Heart right ventricle (tissue), 16 donors: ENCODE data around the gene ADAMTSL4. TPM values are rescaled to one million over a fixed set of nuclear protein-coding genes. Genes with fewer than 3 reads are reported as not detected.
A peak's percentile ranks its signal among the peaks of the same experiment; 100 is the strongest.

Experiments used
- ATAC-seq, 8 donors: fragments of 200-7000 bp; cut with Tn5 transposase; one replicate each; pipeline ENCODE4 v1.9.1; 2020; ENCODE audit warnings: mild to moderate bottlenecking in 8 of 8, moderate library complexity in 8 of 8, moderate number of reproducible peaks in 1 of 8
- DNase-seq, 2 donors: peaks; one replicate each; pipeline ENCODE4 v3.0.0-alpha.2; 2020
- H3K27ac ChIP-seq, 10 donors: fragments of 200-600 bp; sonication (generic) in 2 of 10; one replicate each; pipeline versions ENCODE4 v1.5.0 to v1.8.0; 2020 to 2022; ENCODE audit warnings: mild to moderate bottlenecking in 3 of 10
- H3K27me3 ChIP-seq, 7 donors: fragments of 200-600 bp; one replicate each; pipeline ENCODE4 v1.8.0; 2021 to 2022; ENCODE audit warnings: mild to moderate bottlenecking in 2 of 7
- H3K36me3 ChIP-seq, 9 donors: fragments of 200-600 bp; sonication (generic) in 1 of 9; one replicate each; pipeline versions ENCODE4 v1.5.0 to v1.8.0; 2020 to 2022; ENCODE audit warnings: mild to moderate bottlenecking in 2 of 9
- H3K4me1 ChIP-seq, 9 donors: fragments of 200-600 bp; sonication (generic) in 1 of 9; one replicate each; pipeline versions ENCODE4 v1.5.0 to v1.8.0; 2020 to 2022; ENCODE audit warnings: mild to moderate bottlenecking in 4 of 9
- H3K4me3 ChIP-seq, 10 donors: fragments of 200-600 bp; sonication (generic) in 2 of 10; one replicate each; pipeline versions ENCODE4 v1.5.0 to v1.8.0; 2020 to 2022; ENCODE audit warnings: mild to moderate bottlenecking in 7 of 10, moderate library complexity in 2 of 10
- H3K9me3 ChIP-seq, 11 donors: fragments of 200-600 bp in 10 of 11; sonication (generic) in 2 of 11; one replicate each; pipeline versions ENCODE4 v1.5.0 to v1.8.0; 2013 to 2022; ENCODE audit warnings: mild to moderate bottlenecking in 2 of 11, control low read depth in 1 of 11, moderate library complexity in 1 of 11
- CTCF ChIP-seq, 9 donors: fragments of 200-600 bp; sonication (generic) in 2 of 9; IDR thresholded peaks; one replicate each; pipeline versions ENCODE4 v1.5.0 to v1.8.0; 2021 to 2022; ENCODE audit warnings: antibody characterized with exemption in 9 of 9, mild to moderate bottlenecking in 5 of 9, moderate library complexity in 1 of 9
- WGBS, 2 donors: extraction: QIAGEN DNeasy Blood & Tissue Kit; methylation state at CpG; one replicate each; pipeline ENCODE4 v1.1.7; 2013; ENCODE audit warnings: inconsistent platforms in 1 of 2; 5-methylcytosine and 5-hydroxymethylcytosine counted together
- intact Hi-C, 10 donors: fragments of 100-400 bp; cut with DNase I; formaldehyde crosslinking; loops; one replicate each; pipeline versions ENCODE4 v1.11.1 to v1.14.2; 2022
- polyA plus RNA-seq, 2 donors: library from polyadenylated mRNA; stranded (reverse); fragments of 200-250 nt; gene quantifications; one replicate each; pipeline ENCODE4 v1.2.3, GENCODE V29; 2013
- total RNA-seq, 10 donors: library from RNA; stranded (reverse); fragmentation: NEBNext Ultra II Directional in 3 of 10; extraction: Animal tissue kit (Norgen Biotek cat#: 25700) in 3 of 10; gene quantifications; one replicate each; pipeline versions ENCODE4 v1.2.1 to v1.2.4, GENCODE V29; 2021 to 2023
- donor health status: Arrhythmogenic right ventricular cardiomyopathy.
- donor health status: ischemic (EF 13 %, LVEDD 7.1; RV severe dilation, severe dysfunction).
- donor health status: healthy with polysubstance abuse.
- donor health status: DM: no; HTN: yes; CAD: no.
- donor health status: DM: no; HTN: no; CAD: no.
- donor health status: ischemic (EF 25% LVEDD 6.9; RV normal size, moderate dysfunction).
- donor health status: ischemic (EF 25% LVEDD 5.7; RV mildly dilated, moderate dysfunction).
- donor health status: healthy.
- donor health status: DM: yes; HTN: yes; CAD: no.
- donor health status: Ischemic cardiomyopathy.
- donor health status: ischemic (EF 35%, LVEDD 5.7; RV mildly dilated, moderate dysfunction).
- donor health status: nonischemic (EF 11% LVEDD 7.7; RV severe dilation, severe dysfunction).
- donor health status: DM: yes; HTN: yes; CAD: no.
- donor health status: PGD.
- donor health status: ischemic (EF 29% LVEDD 5.4; RV normal size, mild dysfunction).
- donor health status: nonischemic (EF 23%, LVEDD 6.1; RV moderate dilation, normal function).

ADAMTSL4 gene
- total and polyA plus RNA-seq, 12 donors = 22.2 to 86.5 (median 44.6) TPM

- Histone ChIP-seq H3K36me3 (no peaks in the 10 kb centered on the region), H3K27ac (peak overlapping the region in 6 of 10 donors; percentile 28 to 89 (median 61)), H3K9me3 (no peaks in the 10 kb centered on the region), H3K27me3 (no peaks in the 10 kb centered on the region), H3K4me3 (no peak overlapping the region), H3K4me1 (peaks cover 2 to 60% (median 23%) of the 10 kb centered on the region in 9 donors)
- no peak for TF ChIP-seq CTCF (IDR thresholded peaks at IDR 0.05)
- WGBS, 2 donors = 90 to 92% methylated on average over 6 of the region's 6 CpGs
- ATAC-seq (peak in 1 of 8 donors; percentile 15), DNase-seq (no peak)
- intact Hi-C loops = loop anchor here in 6 of 10 donors (5.0 to 10.0 kb wide), 4 partner anchors 57 to 72 kb away; no protein-coding TSS in a partner anchor
Measured at GRCh38 chr1:150534002-150534401, 15.2 kb upstream of the ADAMTSL4 start.

- no peaks in the 10 kb centered on the region for H3K9me3 ChIP-seq
- peaks cover 2 to 58% (median 19%) of the 10 kb centered on the region in 9 donors for H3K4me1 ChIP-seq
- intact Hi-C loops = loop anchor here in 2 of 10 donors (5.0 to 10.0 kb wide), 2 partner anchors 61 to 63 kb away; no protein-coding TSS in a partner anchor
- H3K4me3 ChIP-seq = no peak overlapping the region
- no peak for TF ChIP-seq CTCF (IDR thresholded peaks at IDR 0.05)
- no peaks in the 10 kb centered on the region for H3K27me3 ChIP-seq
- DNase-seq (no peak), ATAC-seq (peak in 3 of 8 donors; percentile 11 to 30 (median 28))
- 70 to 78% methylated on average over 14 of the region's 14 CpGs for WGBS, 2 donors
- no peaks in the 10 kb centered on the region for H3K36me3 ChIP-seq
- peak overlapping the region; percentile 20 to 89 (median 50) for H3K27ac ChIP-seq
Measured at GRCh38 chr1:150535511-150536287, 13.5 kb upstream of the ADAMTSL4 start.

- no peaks in the 10 kb centered on the region for H3K27me3 ChIP-seq
- peaks cover 2 to 48% (median 19%) of the 10 kb centered on the region in 9 donors for H3K4me1 ChIP-seq
- no peaks in the 10 kb centered on the region for H3K36me3 ChIP-seq
- intact Hi-C loops = loop anchor here in 2 of 10 donors (5.0 to 10.0 kb wide), 2 partner anchors 62 to 65 kb away; no protein-coding TSS in a partner anchor
- no peak overlapping the region for H3K4me3 ChIP-seq
- no peaks in the 10 kb centered on the region for H3K9me3 ChIP-seq
- peak overlapping the region in 1 of 10 donors; percentile 36 for H3K27ac ChIP-seq
- WGBS, 2 donors = 96% methylated on average over 12 of the region's 12 CpGs
- ATAC-seq (no peak), DNase-seq (no peak)
- TF ChIP-seq CTCF (IDR thresholded peaks at IDR 0.05) = no peak
Measured at GRCh38 chr1:150536836-150537731, 12.1 kb upstream of the ADAMTSL4 start.
